Chondrocyte (in vitro differentiated cells): ENCODE measurements around the gene COMMD1. TPM values are rescaled to one million over a fixed set of nuclear protein-coding genes. Genes with fewer than 3 reads are reported as not detected.
A peak's percentile ranks its signal among the peaks of the same experiment; 100 is the strongest.

Experiments
- DNase-seq: peaks from one replicate; pipeline ENCODE4 v3.0.0; 2021; ENCODE audit warnings: mixed read lengths, low spot score
- H3K27ac Mint-ChIP-seq: one replicate; pipeline ENCODE4 v1.8.0; 2021; ENCODE audit warnings: mild to moderate bottlenecking, moderate library complexity, mixed read lengths; ENCODE audit not compliant: unreplicated experiment
- H3K27me3 Mint-ChIP-seq: 2 replicates; pipeline ENCODE4 v1.8.0; 2021; ENCODE audit warnings: low read depth, mixed read lengths
- H3K36me3 Mint-ChIP-seq: 2 replicates; pipeline ENCODE4 v1.8.0; 2021; ENCODE audit warnings: low read depth, mixed read lengths
- H3K4me1 Mint-ChIP-seq: 2 replicates; pipeline ENCODE4 v1.8.0; 2021; ENCODE audit warnings: low read depth, mild to moderate bottlenecking, mixed read lengths
- H3K4me3 Mint-ChIP-seq: one replicate; pipeline ENCODE4 v1.8.0; 2021; ENCODE audit warnings: mild to moderate bottlenecking, moderate library complexity, mixed read lengths; ENCODE audit not compliant: unreplicated experiment
- H3K9me3 Mint-ChIP-seq: 2 replicates; pipeline ENCODE4 v1.8.0; 2021; ENCODE audit warnings: low read depth, mixed read lengths
- CTCF ChIP-seq: fragments of 200-600 bp; sonication (generic); IDR thresholded peaks from 2 replicates; pipeline ENCODE4 v1.5.0; 2021; ENCODE audit warnings: antibody characterized with exemption, mild to moderate bottlenecking, moderate library complexity
- total RNA-seq: library from RNA; stranded (reverse); gene quantifications from 3 replicates; pipeline ENCODE4 v1.2.1, GENCODE V29; 2021

COMMD1 gene
- total RNA-seq, 1 donor from 2014 or later, result 37.0 TPM

- DNase-seq, result no peak
- peaks cover 7% of the 10 kb centered on the region for H3K4me1 Mint-ChIP-seq
These were observed 79.2 kb downstream of the COMMD1 start for GRCh38 chr2:61984682-61985081.

GRCh38 chr2:61988462-61989366, 83.2 kb downstream of the COMMD1 start:
- no peak for TF ChIP-seq CTCF
- H3K9me3 Mint-ChIP-seq, result peaks cover 7% of the 10 kb centered on the region
- H3K36me3 Mint-ChIP-seq, result peaks cover 4% of the 10 kb centered on the region
- peak overlapping the region; percentile 51 for H3K27ac Mint-ChIP-seq
- H3K27me3 Mint-ChIP-seq, result no peaks in the 10 kb centered on the region
- no peak for DNase-seq
- H3K4me1 Mint-ChIP-seq, result peaks cover 7% of the 10 kb centered on the region
- no peak overlapping the region for H3K4me3 Mint-ChIP-seq

More at GRCh38 chr2:61984682-61985081, 79.2 kb downstream of the COMMD1 start:
- no peak for TF ChIP-seq CTCF
- H3K9me3 Mint-ChIP-seq, result peaks cover 30% of the 10 kb centered on the region
- no peaks in the 10 kb centered on the region for H3K27me3 Mint-ChIP-seq
- H3K4me3 Mint-ChIP-seq, result no peak overlapping the region
- no peak overlapping the region for H3K27ac Mint-ChIP-seq
- H3K36me3 Mint-ChIP-seq, result peaks cover 13% of the 10 kb centered on the region

DNA sequence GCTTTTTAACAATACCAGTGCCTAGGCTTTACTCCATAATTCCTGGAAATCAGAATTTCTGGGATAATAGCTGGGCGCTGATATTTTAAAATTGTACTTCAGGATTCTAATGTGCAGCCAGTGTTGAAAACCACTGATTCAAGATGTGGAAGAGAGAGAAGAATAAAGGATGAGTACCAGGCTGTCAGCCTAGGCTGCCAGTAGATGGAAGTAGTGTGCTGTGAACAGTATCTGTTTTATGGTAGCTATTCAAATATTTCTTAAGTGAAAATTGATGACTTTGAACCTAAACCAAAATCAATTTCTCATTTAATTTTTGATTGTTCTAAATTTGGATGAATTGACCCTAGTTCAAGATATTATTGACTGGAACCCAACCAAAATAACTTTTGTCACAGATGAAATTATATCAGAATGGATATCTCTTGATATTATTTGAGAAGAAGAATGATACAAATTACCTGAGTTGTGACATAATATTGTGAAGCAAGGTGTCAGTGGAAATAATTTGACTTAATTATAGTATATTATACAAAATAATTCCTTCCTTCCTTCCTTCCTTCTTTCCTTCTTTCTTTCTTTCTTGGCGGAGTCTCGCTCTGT, 88.0 kb downstream of the COMMD1 start:
- Mint-ChIP-seq H3K4me1 (peaks cover 5% of the 10 kb centered on the region), H3K27ac (no peak overlapping the region), H3K36me3 (peaks cover 2% of the 10 kb centered on the region), H3K27me3 (no peaks in the 10 kb centered on the region), H3K4me3 (no peak overlapping the region), H3K9me3 (peaks cover 5% of the 10 kb centered on the region)
- peak; percentile 94 for TF ChIP-seq CTCF
- no peak for DNase-seq

DNA sequence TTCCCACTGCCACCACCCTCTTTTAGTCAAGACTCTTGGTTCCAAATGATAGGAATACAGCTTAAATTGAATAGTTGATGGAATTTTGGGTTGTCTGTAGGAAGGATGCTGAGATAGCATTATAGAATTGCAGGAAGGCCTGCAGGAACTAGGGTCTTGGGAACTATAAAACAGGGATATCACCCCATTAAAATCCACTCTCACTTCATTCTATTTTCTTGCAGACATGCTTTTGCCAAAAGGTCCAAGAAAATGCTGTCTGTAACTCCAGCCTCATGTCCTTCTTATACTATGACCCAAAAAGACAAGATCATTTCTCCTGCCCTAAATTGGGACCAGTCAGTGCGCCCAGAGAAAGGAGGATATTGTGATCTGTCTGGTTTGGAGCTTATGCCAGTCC, 89.1 kb downstream of the COMMD1 start:
- Mint-ChIP-seq H3K4me1 (no peaks in the 10 kb centered on the region), H3K4me3 (no peak overlapping the region), H3K27ac (no peak overlapping the region), H3K9me3 (no peaks in the 10 kb centered on the region), H3K36me3 (no peaks in the 10 kb centered on the region), H3K27me3 (no peaks in the 10 kb centered on the region)
- DNase-seq, result no peak
- TF ChIP-seq CTCF, result no peak

DNA sequence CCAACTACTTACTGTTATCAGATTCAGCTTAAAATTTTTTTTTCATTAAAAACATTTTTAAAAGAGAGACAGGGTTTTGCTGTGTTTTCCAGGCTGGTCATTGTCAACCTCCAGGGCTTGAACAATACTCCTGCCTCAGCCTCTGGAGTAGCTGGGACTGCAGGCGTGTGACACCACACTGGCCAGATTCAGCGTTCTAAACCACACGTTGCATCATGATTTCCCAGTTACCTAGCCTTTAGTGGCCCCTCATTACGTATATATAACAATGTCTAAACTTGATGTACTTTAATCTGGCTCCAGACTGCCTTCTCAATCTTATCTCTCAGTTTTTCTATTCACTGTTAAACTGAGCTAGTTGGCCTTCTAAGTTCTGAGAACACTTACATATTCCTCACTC, 89.6 kb downstream of the COMMD1 start:
- H3K4me1 Mint-ChIP-seq, result no peaks in the 10 kb centered on the region
- no peaks in the 10 kb centered on the region for H3K36me3 Mint-ChIP-seq
- TF ChIP-seq CTCF, result no peak
- no peaks in the 10 kb centered on the region for H3K9me3 Mint-ChIP-seq
- H3K27ac Mint-ChIP-seq, result no peak overlapping the region
- no peaks in the 10 kb centered on the region for H3K27me3 Mint-ChIP-seq
- H3K4me3 Mint-ChIP-seq, result no peak overlapping the region
- DNase-seq, result no peak
